Germinal center (tissue), 1 donor: ENCODE results near the gene PJA1.

Experiments used
- DNase-seq: peaks from one replicate; pipeline ENCODE4 v3.0.0; 2012; ENCODE audit warnings: mixed read lengths, low spot score

PJA1 gene

GRCh38 chrX:69142788-69143469, 22.3 kb downstream of the PJA1 start:
- DNase-seq: no peak

DNA sequence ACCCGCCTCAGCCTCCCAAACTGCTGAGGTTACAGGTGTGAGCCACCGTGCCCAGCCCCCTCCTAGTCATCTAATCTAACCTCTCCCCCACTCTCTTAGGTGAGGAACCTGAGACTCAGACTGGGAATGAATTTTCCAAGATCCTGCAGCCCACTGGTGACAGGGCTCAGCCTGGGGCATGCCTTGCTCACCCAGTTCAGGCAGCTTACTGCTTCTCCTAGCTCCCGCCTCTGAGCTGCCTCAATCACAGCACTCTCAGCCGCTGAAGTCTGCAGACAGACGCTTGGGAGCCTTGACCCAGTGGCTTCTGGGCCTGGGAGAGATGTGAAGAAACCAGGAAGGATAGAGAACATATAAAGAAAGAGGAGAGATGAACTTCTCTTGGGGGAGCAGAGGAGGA, 24.4 kb downstream of the PJA1 start:
- DNase-seq: no peak

- DNase-seq: no peak
These were observed 25.7 kb downstream of the PJA1 start for GRCh38 chrX:69139516-69139915.

- no peak for DNase-seq
These were observed 26.7 kb downstream of the PJA1 start for GRCh38 chrX:69138512-69138911.

DNA sequence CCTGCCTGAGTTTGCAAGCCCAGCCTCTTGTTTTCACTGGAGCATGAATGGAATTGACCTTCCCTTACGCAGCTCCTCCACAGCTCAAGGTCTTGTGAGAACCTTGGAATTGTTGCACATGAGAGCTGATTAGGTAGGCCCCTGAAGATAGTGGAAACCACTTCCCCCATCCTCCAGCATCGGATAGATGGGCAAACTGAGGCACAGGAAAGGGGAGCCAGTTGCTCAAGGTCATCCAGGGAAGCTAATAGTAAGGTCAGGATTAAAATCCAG, 27.2 kb downstream of the PJA1 start:
- no peak for DNase-seq

DNA sequence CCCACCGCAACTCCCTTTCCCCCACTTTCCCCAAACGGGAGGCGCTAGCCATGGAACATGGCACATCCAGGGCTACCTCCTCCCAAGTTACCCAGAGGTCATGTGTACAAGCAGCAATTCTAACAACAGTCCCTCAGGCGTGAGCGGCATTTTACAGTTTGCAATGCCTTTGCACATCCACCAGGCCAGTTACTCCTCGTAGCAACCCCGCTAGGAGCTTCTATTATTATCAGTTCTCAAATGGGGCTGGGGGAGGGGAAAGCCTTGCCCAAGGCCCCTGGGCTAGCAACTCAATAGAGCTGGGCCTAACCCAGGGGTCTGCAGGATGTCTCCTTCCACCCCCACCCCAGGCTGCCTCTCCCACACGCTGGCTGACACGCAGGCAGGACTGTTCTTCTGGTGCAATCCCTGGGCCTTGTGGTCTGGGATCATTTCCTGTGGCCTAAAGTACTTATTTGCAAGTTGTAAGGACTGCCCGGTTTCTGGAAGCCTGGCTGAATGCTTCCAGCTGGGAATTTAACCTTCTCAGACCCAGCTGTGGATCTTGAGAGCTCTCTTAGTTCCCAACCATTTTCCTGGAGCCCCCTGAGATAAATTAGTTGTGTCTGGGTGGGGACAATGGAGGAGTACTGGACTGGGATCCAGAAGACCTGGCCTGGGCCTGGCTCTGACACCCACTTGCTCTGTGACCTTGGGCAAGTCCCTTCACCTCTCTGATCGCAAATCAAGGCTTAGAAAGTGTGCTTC, 27.7 kb downstream of the PJA1 start:
- DNase-seq: no peak

DNA sequence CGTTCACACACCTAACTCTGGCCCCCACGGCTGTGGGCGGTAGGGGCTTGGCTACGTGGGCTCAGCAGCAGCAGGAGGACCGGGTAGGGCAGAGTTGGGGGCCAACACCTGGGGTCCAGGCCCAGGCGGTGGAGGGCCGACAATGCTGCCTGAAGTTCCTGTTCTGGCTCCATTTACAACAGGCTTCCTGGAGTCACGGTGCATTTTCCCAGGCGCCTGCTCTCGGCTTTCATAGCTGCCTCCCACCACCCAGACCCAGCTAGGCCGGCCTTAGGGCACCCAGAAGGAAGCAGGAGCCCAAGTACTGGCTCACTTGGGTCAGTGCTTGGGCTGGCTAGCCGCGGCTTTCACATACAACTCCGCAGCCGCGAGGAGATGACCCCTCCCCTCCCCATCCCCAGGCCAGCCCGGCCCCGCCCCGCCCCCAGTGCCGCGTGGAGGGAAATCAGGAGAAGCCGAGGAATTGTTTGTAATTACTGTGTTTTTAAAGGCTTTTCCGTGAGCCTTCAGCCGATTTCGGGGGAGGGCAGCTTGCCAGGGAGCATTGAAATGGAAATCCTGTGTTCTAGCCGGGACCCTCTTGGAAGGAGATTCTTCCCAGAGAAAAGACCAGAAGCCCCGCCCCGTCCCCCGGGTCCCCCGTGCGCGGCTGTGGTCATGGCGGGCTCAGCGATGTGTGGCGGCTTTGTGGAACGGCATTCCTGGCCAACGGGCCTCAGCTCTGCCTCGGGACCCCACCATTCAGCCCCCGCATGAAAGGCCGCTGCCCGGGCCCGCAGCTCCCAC, 28.5 kb downstream of the PJA1 start:
- no peak for DNase-seq

GRCh38 chrX:69133921-69134542, 31.2 kb downstream of the PJA1 start:
- no peak for DNase-seq

GRCh38 chrX:69131886-69132285, 33.4 kb downstream of the PJA1 start:
- DNase-seq: no peak

DNA sequence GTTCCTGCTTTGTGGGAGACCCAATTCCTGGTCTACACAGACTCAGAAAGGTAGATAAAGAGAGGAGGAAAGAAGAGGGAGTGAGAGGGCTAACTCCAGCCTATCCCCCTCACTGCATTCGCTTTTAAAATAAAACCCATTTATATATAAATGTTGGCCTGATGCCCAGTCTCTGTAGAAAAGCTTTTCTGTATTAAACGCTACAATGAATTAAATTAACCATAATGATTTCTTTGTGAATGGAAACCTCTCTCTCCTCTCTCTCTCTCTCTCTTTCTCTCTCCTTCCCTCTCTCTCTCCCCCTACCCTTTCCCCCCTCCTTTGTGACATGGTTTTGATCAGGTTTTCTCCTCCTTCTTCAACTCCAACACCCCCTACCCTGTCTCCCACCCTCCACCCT, 34.8 kb downstream of the PJA1 start:
- DNase-seq: no peak

- no peak for DNase-seq
These were observed 36.7 kb downstream of the PJA1 start for GRCh38 chrX:69128588-69128987.

GRCh38 chrX:69127466-69127865, 37.8 kb downstream of the PJA1 start:
- DNase-seq: no peak

DNA sequence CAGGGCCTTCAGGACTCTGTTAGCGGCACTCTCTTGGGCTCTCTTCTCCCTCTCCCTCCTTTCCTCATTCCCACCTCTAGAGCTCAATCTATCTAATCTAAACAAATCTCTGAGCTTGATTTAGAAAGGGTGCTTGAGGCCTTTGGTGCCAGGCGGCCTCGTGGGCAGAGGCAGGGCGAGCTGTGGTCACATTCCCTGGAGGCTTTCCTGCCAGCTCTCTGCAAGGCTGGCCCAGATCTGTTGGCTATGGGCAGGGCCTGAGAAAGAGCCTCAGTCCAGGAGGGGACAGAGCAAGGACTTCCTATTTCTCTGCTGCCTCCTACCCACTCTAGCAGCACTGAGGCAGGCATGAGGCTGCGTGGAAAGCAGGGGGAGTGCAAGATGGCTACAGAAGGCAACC, 38.6 kb downstream of the PJA1 start:
- no peak for DNase-seq

DNA sequence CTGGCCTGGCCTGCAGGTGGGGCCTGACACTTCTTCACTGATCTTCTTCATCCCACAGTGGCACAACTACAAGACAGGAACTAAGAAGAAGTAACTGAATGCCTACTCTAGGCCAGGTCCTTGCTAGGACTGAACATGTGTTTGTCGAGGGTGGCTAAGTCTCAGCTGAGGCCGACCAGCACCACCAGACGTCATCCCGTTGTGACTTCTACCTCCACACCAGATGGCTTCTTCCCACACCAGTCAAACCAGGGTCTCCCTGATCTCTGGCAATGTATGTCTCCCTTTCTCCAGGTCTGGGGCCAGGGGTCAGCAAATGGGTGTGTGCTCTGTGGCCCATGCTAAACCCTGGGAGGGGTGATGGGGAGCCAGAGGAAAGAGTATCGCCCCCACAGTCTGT, 40.2 kb downstream of the PJA1 start:
- DNase-seq: no peak

DNA sequence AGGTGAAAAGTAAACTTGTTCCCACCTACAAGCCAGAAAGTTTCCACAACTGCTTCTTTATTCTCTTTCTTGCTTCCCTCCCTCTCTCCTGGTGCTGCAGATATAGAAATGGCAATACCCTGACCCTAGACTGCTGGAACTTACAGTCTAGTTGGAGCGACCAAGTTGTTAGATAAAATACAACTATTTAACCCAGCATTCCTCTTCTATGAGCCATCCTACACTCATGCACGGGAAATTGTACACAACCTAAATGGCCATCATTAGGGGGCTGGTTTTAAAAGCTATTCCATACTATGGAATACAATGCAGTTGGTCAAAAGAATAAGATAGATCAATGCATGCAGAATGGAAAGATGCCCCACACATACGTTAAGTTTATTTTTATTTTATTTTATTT, 41.1 kb downstream of the PJA1 start:
- no peak for DNase-seq

DNA sequence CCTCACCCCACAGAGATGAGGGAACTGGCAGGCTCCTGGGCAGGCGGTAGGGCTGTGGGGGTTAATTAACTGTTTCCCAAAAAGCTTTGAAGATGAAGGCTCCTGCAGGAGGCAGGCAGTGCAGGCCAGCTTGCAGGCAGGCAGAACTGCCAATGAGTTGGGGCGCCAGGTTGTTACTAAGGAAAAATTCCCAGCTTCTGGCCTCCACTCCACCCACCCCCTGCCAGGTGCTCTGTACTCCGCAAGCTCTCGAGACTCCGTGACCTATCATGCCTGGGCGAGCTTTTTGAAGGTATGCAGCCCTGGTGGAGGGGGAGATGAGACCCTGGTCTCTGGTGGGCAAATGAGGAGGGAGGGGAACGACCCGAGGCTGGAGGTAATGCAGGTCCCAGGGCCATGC, 41.8 kb downstream of the PJA1 start:
- no peak for DNase-seq

DNA sequence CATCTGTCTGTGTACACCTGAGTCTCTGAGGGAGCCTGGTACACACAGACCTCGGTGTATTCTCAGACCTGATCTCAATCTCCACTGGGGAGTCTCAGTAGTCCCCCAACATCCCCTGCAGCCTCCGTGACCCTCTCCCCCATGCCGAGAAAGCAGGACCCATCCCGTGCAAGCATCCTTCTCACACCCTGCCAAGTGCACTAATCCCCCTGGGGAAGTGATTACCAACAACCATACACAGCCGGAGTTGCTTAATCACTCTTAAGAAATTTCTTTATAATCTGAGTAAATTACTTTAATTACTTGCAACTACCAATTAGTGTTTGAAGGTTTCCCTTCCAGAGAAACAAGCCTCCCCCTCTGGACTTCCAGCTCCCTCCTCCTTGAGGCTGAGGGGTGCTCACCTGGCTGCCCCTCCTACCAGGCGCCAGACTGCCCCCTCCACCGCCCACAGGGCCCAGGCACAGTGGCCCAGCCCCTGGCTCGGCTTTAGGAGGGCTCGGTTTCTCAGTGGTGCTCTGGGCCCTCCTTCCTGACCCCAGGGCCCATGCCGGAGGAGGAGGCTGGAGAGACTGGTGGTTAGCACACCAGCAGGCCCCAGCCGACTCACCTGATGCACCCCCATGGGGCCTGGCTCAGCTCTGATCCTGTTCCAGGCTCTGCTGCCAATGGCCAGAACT, 43.8 kb downstream of the PJA1 start:
- DNase-seq: no peak

DNA sequence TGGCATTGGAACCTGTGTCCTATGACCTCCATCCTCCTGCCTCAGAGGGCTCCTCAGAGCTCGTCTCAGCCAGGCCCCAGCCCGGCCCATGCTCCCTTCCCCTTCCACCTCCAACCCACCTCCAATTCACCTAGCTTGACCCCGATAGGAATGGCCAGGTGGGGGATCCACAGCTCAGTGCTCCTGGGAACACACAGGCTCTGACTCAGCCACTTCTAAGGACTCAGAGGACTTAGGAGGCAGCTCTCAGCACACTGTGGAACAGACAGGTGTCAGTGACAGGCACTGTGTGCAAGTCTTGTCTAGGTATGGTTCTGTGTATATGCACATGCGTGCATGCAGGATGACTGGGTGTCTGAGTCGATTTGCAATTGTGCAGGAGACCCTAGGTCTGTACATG, 44.8 kb downstream of the PJA1 start:
- DNase-seq: no peak

DNA sequence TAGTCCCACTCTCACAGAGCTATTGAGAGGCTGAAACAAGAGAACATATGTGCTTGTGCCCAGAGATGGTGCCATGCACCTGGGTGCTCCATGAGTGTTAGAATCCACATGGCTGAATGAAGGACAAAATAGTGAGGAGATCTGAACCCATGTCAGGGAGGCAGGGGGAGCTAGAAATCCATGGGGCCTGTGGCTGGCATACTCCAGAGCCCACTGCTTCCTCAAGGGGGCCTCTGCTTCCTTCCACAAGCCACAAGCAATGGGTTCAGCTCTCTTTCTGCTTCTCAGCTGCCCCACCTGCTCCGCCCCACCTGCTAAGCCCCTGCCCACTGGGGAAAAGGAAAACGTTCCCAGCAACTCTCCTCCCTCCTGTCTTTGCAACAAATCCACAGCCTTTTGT, 46.1 kb downstream of the PJA1 start:
- DNase-seq: no peak

- no peak for DNase-seq
These were observed 47.3 kb downstream of the PJA1 start for GRCh38 chrX:69117876-69118526.

DNA sequence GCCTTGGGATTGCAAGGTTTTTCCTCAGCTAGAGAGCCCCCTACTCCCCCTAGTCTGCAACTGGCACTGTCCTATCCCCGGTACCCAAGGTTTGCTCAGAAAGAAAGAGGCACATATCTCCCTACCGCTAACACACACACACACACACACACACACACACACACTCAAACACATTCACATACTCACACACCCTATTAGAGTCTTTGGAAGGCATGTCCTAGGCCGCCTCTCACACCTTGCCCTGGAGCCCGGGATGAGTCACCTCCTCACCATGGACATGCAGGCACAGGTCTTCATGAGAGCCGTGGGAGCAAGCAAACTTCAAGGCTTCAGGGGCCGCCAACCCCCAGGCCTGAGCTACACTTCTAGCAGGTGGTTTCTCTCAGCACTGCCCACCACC, 49.2 kb downstream of the PJA1 start:
- DNase-seq: no peak

GRCh38 chrX:69113723-69114122, 51.5 kb downstream of the PJA1 start:
- no peak for DNase-seq
